Neural cell (in vitro differentiated cells): ENCODE measurements around the gene SLC7A8. TPM values are rescaled to one million over a fixed set of nuclear protein-coding genes. Genes with fewer than 3 reads are reported as not detected.
"Not testable (repeated sequence)": the region's sequence is repeated elsewhere in the genome, so short reads cannot be mapped to it uniquely, and the experiment has no call there.

Experiments used
- H2AFZ ChIP-seq: fragments of 200-600, 300-800 bp; sonication (generic), shearing (Covaris generic); 2 replicates; pipeline ENCODE4 v1.6.0; 2014; ENCODE audit warnings: low read depth, mild to moderate bottlenecking, antibody characterized with exemption, low read length, moderate library complexity
- H3F3A ChIP-seq: fragments of 200-600 bp; shearing (Covaris generic); 2 replicates; pipeline ENCODE4 v1.6.1; 2016; ENCODE audit warnings: mild to moderate bottlenecking, moderate library complexity, mixed read lengths, antibody characterized with exemption, low read length; ENCODE audit not compliant: insufficient read depth, poor library complexity, severe bottlenecking
- H3K27ac ChIP-seq: fragments of 200-600, 300-800 bp; sonication (generic), shearing (Covaris generic); 2 replicates; pipeline ENCODE4 v1.5.1; 2014; ENCODE audit warnings: mild to moderate bottlenecking, low read length, moderate library complexity
- H3K27me3 ChIP-seq: fragments of 300-800, 200-600 bp; sonication (generic), shearing (Covaris generic); 2 replicates; pipeline ENCODE4 v1.6.0; 2014; ENCODE audit warnings: mild to moderate bottlenecking, low read depth, low read length, moderate library complexity; ENCODE audit not compliant: insufficient read depth
- H3K36me3 ChIP-seq: fragments of 300-800, 200-600 bp; sonication (generic), shearing (Covaris generic); 2 replicates; pipeline ENCODE4 v1.5.1; 2014; ENCODE audit warnings: mild to moderate bottlenecking, antibody characterized with exemption, low read length, moderate library complexity; ENCODE audit not compliant: insufficient read depth
- H3K4me2 ChIP-seq: fragments of 300-800, 200-600 bp; sonication (generic), shearing (Covaris generic); 2 replicates; pipeline ENCODE4 v1.6.0; 2014; ENCODE audit warnings: mild to moderate bottlenecking, low read length
- H3K4me3 ChIP-seq: fragments of 300-800, 200-600 bp; sonication (generic), shearing (Covaris generic); 2 replicates; pipeline ENCODE4 v1.5.1; 2014; ENCODE audit warnings: mild to moderate bottlenecking, low read length, moderate library complexity
- H3K79me2 ChIP-seq: fragments of 200-600 bp; shearing (Covaris generic); replicated peaks from 2 replicates; pipeline ENCODE4 v1.6.0; 2014; ENCODE audit warnings: mild to moderate bottlenecking, low read length, moderate library complexity; ENCODE audit not compliant: insufficient read depth
- H3K9ac ChIP-seq: fragments of 300-800, 200-600 bp; sonication (generic), shearing (Covaris generic); 2 replicates; pipeline ENCODE4 v1.6.1; 2016; ENCODE audit warnings: mild to moderate bottlenecking, low read length, mixed read lengths
- H3K9me2 ChIP-seq: fragments of 200-600 bp; shearing (Covaris generic); 2 replicates; pipeline ENCODE4 v1.6.1; 2016; ENCODE audit warnings: mild to moderate bottlenecking, low read length, mixed read lengths; ENCODE audit not compliant: insufficient read depth
- H3K9me3 ChIP-seq: fragments of 200-600, 300-800 bp; sonication (generic), shearing (Covaris generic); 2 replicates; pipeline ENCODE4 v1.6.1; 2016; ENCODE audit warnings: mild to moderate bottlenecking, mixed run types, low read length, moderate library complexity, mixed read lengths
- H4K20me1 ChIP-seq: fragments of 200-600 bp; shearing (Covaris generic); 2 replicates; pipeline ENCODE4 v1.6.1; 2016; ENCODE audit warnings: mild to moderate bottlenecking, mixed run types; ENCODE audit not compliant: insufficient read depth
- CTCF ChIP-seq: fragments of 450-650 bp; IDR thresholded peaks from 2 replicates; pipeline ENCODE4 v1.5.1; 2014; ENCODE audit warnings: antibody characterized with exemption, mild to moderate bottlenecking, moderate library complexity; ENCODE audit not compliant: poor library complexity, severe bottlenecking
- EP300 ChIP-seq: fragments of 450-650 bp; conservative IDR thresholded peaks from 2 replicates; pipeline ENCODE4 v1.6.1; 2014; ENCODE audit warnings: antibody characterized with exemption, mild to moderate bottlenecking, moderate library complexity; ENCODE audit not compliant: poor library complexity, severe bottlenecking
- EZH2 ChIP-seq: fragments of 200-600, 300-800 bp; shearing (Covaris generic), sonication (generic); IDR thresholded peaks from 2 replicates; pipeline ENCODE4 v1.6.1; 2014; ENCODE audit warnings: antibody characterized with exemption, low read length, borderline replicate concordance, mild to moderate bottlenecking; ENCODE audit not compliant: insufficient read depth, poor library complexity, severe bottlenecking
- MXI1 ChIP-seq: fragments of 450-650 bp; conservative IDR thresholded peaks from 2 replicates; pipeline ENCODE4 v1.6.1; 2014; ENCODE audit warnings: antibody characterized with exemption, mild to moderate bottlenecking; ENCODE audit not compliant: poor library complexity, severe bottlenecking
- POLR2AphosphoS5 ChIP-seq: IDR thresholded peaks from 2 replicates; pipeline ENCODE4 v1.6.1; 2012
- RAD21 ChIP-seq: fragments of 450-650 bp; conservative IDR thresholded peaks from 2 replicates; pipeline ENCODE4 v1.6.1; 2014; ENCODE audit warnings: antibody characterized with exemption, mild to moderate bottlenecking, moderate library complexity
- SMC3 ChIP-seq: fragments of 450-650 bp; conservative IDR thresholded peaks from 2 replicates; pipeline ENCODE4 v1.6.1; 2014; ENCODE audit warnings: antibody characterized with exemption, mild to moderate bottlenecking, moderate library complexity; ENCODE audit not compliant: poor library complexity
- TAF1 ChIP-seq: IDR thresholded peaks from 2 replicates; pipeline ENCODE4 v1.6.1; 2012; ENCODE audit warnings: low read depth
- polyA plus RNA-seq: library from polyadenylated mRNA; depleted of rRNA; stranded (reverse); fragments of >200 nt; gene quantifications from 2 replicates; pipeline ENCODE4 v1.2.3, GENCODE V29; 2014
- TF ChIP-seq, protein P1 (sequence below): IDR thresholded peaks from 2 replicates; pipeline ENCODE4 v1.6.1; 2012; ENCODE audit warnings: borderline replicate concordance

Gene SLC7A8
- polyA plus RNA-seq, 1 donor from 2014 or later, result 0.21 TPM

- Histone ChIP-seq H3K79me2 (no peaks in the 10 kb centered on the region), H3K27me3 (no peaks in the 10 kb centered on the region), H2AFZ (no peak overlapping the region), H3F3A (no peaks in the 10 kb centered on the region), H3K4me2 (no peak overlapping the region), H3K27ac (no peak overlapping the region), H3K4me3 (no peak overlapping the region), H4K20me1 (no peaks in the 10 kb centered on the region), H3K9me3 (no peaks in the 10 kb centered on the region), H3K36me3 (no peaks in the 10 kb centered on the region), H3K9ac (no peak overlapping the region), H3K9me2 (no peaks in the 10 kb centered on the region)
- TF ChIP-seq TAF1 (no peak), RAD21 (no peak), MXI1 (no peak), SMC3 (no peak), CTCF (no peak), EP300 (no peak), EZH2 (no peak), POLR2AphosphoS5 (no peak)
- TF ChIP-seq, protein P1, sequence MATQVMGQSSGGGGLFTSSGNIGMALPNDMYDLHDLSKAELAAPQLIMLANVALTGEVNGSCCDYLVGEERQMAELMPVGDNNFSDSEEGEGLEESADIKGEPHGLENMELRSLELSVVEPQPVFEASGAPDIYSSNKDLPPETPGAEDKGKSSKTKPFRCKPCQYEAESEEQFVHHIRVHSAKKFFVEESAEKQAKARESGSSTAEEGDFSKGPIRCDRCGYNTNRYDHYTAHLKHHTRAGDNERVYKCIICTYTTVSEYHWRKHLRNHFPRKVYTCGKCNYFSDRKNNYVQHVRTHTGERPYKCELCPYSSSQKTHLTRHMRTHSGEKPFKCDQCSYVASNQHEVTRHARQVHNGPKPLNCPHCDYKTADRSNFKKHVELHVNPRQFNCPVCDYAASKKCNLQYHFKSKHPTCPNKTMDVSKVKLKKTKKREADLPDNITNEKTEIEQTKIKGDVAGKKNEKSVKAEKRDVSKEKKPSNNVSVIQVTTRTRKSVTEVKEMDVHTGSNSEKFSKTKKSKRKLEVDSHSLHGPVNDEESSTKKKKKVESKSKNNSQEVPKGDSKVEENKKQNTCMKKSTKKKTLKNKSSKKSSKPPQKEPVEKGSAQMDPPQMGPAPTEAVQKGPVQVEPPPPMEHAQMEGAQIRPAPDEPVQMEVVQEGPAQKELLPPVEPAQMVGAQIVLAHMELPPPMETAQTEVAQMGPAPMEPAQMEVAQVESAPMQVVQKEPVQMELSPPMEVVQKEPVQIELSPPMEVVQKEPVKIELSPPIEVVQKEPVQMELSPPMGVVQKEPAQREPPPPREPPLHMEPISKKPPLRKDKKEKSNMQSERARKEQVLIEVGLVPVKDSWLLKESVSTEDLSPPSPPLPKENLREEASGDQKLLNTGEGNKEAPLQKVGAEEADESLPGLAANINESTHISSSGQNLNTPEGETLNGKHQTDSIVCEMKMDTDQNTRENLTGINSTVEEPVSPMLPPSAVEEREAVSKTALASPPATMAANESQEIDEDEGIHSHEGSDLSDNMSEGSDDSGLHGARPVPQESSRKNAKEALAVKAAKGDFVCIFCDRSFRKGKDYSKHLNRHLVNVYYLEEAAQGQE, result no peak
These were observed 18.5 kb upstream of the SLC7A8 start for GRCh38 chr14:23202001-23202400.

DNA sequence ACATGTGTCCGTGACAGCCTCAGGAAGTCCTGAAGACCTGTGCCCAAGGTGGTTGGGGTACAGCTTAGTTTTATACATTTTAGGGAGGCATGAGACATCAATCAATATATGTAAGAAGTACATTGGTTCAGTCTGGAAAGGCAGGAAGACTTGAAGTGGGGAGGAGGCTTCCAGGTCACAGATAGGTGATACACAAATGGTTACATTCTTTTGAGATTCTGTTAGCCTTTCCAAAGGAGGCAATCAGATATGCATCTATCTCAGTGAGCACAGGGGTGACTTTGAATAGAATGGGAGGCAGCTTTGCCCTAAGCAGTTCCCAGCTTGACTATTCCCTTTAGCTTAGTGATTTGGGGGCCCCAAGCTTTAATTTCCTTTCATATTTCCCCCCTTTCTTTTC lies 15.7 kb upstream of the SLC7A8 start:
- H3K4me3 ChIP-seq, H3K27me3 ChIP-seq: not testable (repeated sequence)

DNA sequence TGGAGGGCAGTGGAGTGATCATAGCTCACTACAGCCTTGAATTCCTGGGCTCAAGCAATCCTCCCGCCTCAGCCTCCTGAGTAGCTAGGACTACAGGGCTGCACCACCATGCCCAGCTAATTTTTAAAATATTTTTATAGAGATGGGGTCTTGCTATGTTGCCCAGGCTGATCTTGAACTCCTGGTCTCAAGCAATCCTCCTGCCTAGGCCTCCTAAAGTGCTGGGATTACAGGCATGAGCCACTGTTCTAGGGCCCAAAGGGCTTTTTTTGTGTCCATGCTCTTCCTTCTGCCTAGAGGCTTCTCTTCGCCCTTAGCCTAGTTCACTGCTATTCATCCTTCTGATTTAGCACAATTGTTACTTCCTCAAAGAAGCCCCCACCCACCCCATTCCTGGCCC lies 13.0 kb upstream of the SLC7A8 start:
- H3K27ac ChIP-seq, H3K36me3 ChIP-seq, H3K9ac ChIP-seq, H3K27me3 ChIP-seq, H3K4me2 ChIP-seq, H3K9me3 ChIP-seq, H3K9me2 ChIP-seq, H2AFZ ChIP-seq, H3F3A ChIP-seq, H3K4me3 ChIP-seq, H4K20me1 ChIP-seq, H3K79me2 ChIP-seq: not testable (repeated sequence)

More for the DNA sequence above, 15.7 kb upstream of the SLC7A8 start:
- H3K4me2 ChIP-seq, H3F3A ChIP-seq, H3K9me2 ChIP-seq, H3K79me2 ChIP-seq, H3K36me3 ChIP-seq, H3K9me3 ChIP-seq, H2AFZ ChIP-seq, H3K27ac ChIP-seq, H4K20me1 ChIP-seq, H3K9ac ChIP-seq: not testable (repeated sequence)
